ACHN (cell line): ENCODE results near the gene LHPP.
"Not testable (repeated sequence)": the region's sequence is repeated elsewhere in the genome, so short reads cannot be mapped to it uniquely, and the experiment has no call there.

Experiments
- DNase-seq: peaks from one replicate; pipeline ENCODE4 v3.0.0-alpha.2; 2015
- in situ Hi-C: cut with HindIII; loops from 2 replicates; pipeline ENCODE4 v1.10.0; 2017; ENCODE audit warnings: low sequenced_read_pairs, low pct_ligation_motif_present, low pct_unique_long_range_greater_than_20kb

Gene LHPP

GRCh38 chr10:124574456-124575070 lies 112.9 kb downstream of the LHPP start:
- DNase-seq, result no peak
- in situ Hi-C loops, result no loop called here

DNA sequence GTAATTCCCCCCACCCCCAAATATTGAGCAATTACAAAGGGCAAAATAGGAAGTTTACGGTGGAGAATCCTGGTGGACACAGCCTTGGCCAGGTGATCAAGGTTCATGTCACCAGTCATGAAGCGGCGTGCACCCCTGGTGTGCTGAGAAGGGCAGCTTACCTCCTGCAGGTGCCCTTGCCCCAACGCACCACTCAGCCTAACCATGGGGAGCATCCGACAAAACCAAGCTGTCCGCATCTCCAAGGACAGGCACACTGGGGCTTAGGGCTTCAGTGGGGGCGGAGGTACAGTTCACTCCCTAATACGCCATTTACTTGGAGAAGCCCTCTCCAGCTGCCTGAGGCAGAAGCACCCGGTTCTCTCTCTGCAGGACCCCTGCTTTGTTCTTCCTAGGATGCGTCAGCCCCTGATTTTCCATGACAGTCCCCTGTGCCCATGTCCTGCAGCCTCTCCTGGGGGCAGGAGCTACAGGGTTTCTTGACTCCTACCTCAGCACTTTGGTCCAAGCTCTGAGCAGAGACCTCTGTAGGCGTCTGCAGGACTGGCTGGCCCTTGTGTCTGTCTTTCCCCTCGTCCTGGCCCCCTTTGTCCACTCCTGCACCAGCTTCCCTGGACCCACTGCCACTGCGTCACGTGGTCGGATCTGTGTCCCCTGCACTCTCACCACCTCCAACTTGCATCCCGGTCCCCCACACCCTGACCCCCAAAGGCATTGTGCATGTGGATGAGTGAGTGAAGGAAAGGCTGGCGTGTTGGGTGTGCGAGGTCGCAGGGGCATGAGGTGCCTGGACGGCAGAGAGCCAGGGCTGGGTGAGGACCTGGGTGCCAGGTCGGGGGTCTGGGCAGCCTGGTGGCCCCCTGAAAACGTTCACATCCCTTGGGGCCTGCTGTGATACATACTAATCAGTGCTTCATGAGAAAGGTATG lies 113.7 kb downstream of the LHPP start:
- DNase-seq, result no peak
- in situ Hi-C loops, result no loop called here

DNA sequence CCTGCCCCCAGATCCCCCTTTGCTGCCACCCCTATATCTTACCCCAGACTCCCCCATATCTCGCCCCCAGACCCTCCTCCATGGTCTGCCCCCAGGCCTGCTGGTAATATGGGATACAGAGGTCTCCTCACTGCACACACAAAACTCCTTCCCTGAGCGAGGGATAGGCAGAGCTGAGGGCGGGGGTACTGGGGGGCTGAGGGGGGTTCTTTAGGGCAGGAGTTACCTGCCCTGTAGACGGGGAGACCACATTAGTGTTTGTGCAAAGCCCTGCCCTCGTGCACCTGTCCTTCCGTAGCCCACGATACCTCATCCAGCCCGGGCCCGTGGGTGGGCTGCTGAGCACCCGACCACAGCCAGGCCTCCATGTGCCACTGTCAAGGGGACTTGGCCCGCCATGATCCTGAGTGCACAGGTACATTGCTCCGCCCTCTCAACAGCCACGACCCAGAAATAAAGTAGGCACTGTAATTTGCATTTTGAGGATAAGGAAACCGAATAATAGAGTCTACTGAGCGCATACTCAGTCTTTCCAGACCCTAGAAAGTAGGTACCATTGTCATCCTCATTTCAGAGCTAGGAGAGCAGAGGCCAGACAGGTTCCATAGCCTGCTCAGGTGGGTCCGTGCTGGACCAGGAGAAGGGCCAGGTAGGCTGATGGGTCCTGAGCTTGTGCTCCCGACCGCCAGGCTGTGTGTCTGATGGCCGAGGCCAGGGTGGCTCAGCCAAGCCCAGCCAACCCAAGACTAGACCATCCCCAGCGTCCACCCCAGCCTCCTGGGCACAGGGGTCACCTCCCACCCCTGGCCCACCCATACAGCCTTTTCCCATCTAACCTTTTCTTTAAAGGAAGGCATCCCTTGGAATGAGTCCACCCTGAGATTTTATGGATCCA lies 115.2 kb downstream of the LHPP start:
- no peak for DNase-seq
- in situ Hi-C loops, result no loop called here

- no peak for DNase-seq
- in situ Hi-C loops, result no loop called here
These were observed 116.0 kb downstream of the LHPP start for GRCh38 chr10:124577651-124578050.

GRCh38 chr10:124578231-124579010 lies 116.8 kb downstream of the LHPP start:
- in situ Hi-C loops, result no loop called here
- no peak for DNase-seq

- in situ Hi-C loops, result no loop called here
- no peak for DNase-seq
These were observed 117.4 kb downstream of the LHPP start for GRCh38 chr10:124579011-124579399.

DNA sequence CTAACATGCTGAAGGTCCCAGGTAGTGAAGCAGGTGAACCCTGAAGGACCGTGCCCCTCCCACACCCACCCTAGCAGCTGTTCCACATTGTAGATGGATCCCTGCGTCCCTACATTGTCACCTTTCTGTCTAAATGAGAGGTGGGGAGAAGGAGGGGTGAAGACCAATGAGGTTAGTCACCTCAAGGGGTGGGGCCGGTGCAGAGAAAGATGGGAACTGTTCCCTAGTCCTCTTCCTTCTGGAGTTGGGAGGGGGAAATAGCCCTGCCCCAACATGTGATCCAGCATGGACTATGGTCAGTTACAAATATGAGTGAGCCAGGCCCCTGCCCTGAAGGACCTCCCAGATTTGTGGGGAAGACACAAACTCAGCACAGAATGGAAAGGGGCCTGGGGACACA lies 124.5 kb downstream of the LHPP start:
- no peak for DNase-seq
- in situ Hi-C loops, result no loop called here

- in situ Hi-C loops, result no loop called here
- DNase-seq, result no peak
These were observed 126.2 kb downstream of the LHPP start for GRCh38 chr10:124587811-124588211.

DNA sequence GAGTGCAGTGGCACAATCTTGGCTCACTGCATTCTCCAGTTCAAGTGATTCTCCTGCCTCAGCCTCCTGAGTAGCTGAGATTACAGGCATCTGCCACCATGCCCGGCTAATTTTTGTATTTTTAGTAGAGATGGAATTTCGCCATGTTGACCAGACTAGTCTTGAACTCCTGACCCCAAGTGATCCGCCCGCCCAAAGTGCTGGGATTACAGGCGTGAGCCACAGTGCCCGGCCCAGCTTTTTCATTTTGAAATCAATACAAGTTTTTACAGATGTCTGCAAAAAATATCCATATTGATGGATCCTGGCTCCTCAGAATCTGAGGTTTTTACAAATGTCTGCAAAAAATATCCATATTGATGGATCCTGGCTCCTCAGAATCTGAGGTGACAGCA lies 126.7 kb downstream of the LHPP start:
- DNase-seq, in situ Hi-C loops: not testable (repeated sequence)

- in situ Hi-C loops, result no loop called here
- no peak for DNase-seq
These were observed 127.3 kb downstream of the LHPP start for GRCh38 chr10:124588736-124589490.

GRCh38 chr10:124589491-124590041 lies 127.9 kb downstream of the LHPP start:
- no peak for DNase-seq
- in situ Hi-C loops, result no loop called here

GRCh38 chr10:124590216-124591122 lies 128.8 kb downstream of the LHPP start:
- in situ Hi-C loops, result no loop called here
- DNase-seq, result no peak

- no peak for DNase-seq
- in situ Hi-C loops, result no loop called here
These were observed 129.5 kb downstream of the LHPP start for GRCh38 chr10:124591123-124591495.

DNA sequence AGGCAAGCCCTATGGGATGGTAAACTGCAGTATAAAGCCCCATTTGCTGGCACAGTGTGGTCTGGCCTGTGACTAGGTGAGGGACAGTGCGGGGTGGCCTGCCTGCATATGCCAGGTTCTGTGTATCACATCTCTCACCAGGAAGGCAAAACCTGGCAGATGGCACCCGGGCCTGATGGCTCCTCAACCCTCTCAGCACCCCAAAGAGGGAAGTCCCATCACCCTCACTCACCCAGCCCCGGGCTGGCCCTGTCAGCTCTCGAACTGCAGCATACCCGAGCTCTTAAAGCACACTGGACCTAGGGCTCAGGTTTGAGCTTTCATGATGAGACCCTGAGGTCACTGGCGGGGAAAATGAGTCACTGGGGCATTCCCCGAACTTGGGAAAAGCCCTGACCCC lies 130.5 kb downstream of the LHPP start:
- in situ Hi-C loops, result no loop called here
- no peak for DNase-seq

DNA sequence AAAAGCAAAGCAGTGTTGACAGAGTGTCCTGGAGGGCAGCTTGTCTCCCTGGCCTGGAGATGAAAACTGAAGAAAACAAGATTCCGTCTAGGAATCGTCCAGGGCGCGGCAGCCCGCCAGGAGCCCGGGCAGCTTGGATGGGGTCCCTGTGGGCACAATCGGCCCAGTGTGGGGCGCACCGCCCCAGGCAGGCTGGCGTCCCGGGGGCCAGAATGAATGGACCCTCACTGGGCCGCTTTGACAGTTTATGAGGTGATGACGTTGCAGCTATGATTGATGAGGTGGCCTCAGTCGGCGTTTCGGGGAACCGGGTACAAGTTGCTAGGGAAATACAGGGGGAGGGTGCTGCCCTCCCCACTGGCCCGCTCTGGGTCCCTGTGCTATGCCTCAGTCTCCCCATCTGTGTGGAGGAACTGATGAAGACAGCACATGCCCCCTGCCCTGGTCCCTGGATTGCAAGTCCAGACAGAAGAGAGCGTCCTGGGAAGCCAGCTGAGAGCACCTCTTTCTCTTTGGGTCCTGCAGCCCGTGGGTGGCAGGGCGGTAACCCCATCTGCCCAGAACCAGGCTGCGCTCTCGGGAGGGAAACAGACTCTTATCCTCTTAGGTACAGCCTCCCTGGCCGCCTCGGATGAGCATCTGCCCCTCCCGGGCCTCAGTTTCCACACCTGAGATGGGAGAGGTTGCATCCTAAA lies 131.3 kb downstream of the LHPP start:
- DNase-seq, result no peak
- in situ Hi-C loops, result no loop called here

DNA sequence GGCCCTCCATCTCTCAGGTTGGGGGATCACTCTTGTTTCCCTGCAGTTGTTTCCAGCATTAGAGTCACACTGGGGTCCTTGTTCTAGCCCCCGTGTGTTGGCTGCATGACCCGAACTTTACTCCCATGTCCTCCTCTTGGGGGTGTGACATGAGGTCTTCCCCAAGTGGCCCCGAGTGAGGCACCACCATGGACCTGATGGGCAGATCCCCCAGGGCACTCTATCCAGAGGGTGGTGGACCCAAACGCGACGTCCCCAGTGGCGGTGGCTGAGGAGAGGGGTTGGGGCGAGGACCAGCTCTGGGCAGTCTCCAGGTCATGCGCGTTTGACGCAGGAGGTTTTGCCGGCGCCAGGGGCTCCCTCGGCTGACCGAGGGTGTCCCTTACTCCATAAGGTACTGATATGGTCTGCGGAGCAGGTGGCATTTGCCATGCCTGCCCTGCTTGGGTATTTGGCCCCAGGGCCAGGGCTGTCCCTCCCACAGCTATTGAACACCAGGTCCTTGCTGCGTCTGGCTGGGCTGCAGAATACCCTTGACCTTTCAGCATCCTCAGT lies 131.9 kb downstream of the LHPP start:
- DNase-seq, result no peak
- in situ Hi-C loops, result no loop called here
